Spleen (tissue), 11 donors: ENCODE measurements around the gene UCK2. TPM values are rescaled to one million over a fixed set of nuclear protein-coding genes. Genes with fewer than 3 reads are reported as not detected.

ENCODE experiments used
- DNase-seq: peaks from one replicate; pipeline ENCODE4 v3.0.0-alpha.2; 2020
- H3K27ac ChIP-seq, 8 donors: fragments of 200-600 bp; sonication (generic) in 7 of 8; 1 replicate in 4 of 8; 2 replicates in 4 of 8; pipeline versions ENCODE4 v1.5.0 to v1.8.0; 2016 to 2021; ENCODE audit warnings: inconsistent platforms in 4 of 8, mild to moderate bottlenecking in 4 of 8, moderate library complexity in 1 of 8
- H3K27me3 ChIP-seq, 7 donors: fragments of 200-600 bp; sonication (generic) in 6 of 7; replicated peaks in 1 of 7; 1 replicate in 4 of 7; 2 replicates in 3 of 7; pipeline versions ENCODE4 v1.5.0 to v1.8.0; 2016 to 2021; ENCODE audit warnings: inconsistent platforms in 3 of 7, mild to moderate bottlenecking in 1 of 7
- H3K36me3 ChIP-seq, 6 donors: fragments of 200-600 bp; sonication (generic) in 5 of 6; 1 replicate in 4 of 6; 2 replicates in 2 of 6; pipeline versions ENCODE4 v1.5.0 to v1.8.0; 2016 to 2021; ENCODE audit warnings: inconsistent platforms in 2 of 6
- H3K4me1 ChIP-seq, 6 donors: fragments of 200-600 bp; sonication (generic) in 5 of 6; 1 replicate in 3 of 6; 2 replicates in 3 of 6; pipeline versions ENCODE4 v1.5.0 to v1.8.0; 2016 to 2021; ENCODE audit warnings: inconsistent platforms in 3 of 6
- H3K4me3 ChIP-seq, 8 donors: fragments of 200-600 bp; sonication (generic) in 7 of 8; 1 replicate in 4 of 8; 2 replicates in 4 of 8; pipeline versions ENCODE4 v1.5.0 to v1.8.0; 2016 to 2021; ENCODE audit warnings: inconsistent platforms in 4 of 8, mild to moderate bottlenecking in 4 of 8, moderate library complexity in 2 of 8
- H3K9me3 ChIP-seq, 8 donors: fragments of 200-600 bp; sonication (generic) in 7 of 8; 1 replicate in 4 of 8; 2 replicates in 4 of 8; pipeline versions ENCODE4 v1.5.0 to v1.8.0; 2016 to 2021; ENCODE audit warnings: inconsistent platforms in 4 of 8
- CTCF ChIP-seq, 11 experiments: fragments of 200-600 bp in 7 of 11; fragments of 450-650 bp in 4 of 11; sonication (generic) in 4 of 11; IDR thresholded peaks in 8 of 11; conservative IDR thresholded peaks in 3 of 11; 1 replicate in 7 of 11; 2 replicates in 4 of 11; pipeline versions ENCODE4 v1.4.0 to v1.8.0; 2016 to 2021; ENCODE audit warnings: antibody characterized with exemption in 11 of 11, inconsistent platforms in 4 of 11, mild to moderate bottlenecking in 1 of 11
- POLR2A ChIP-seq, 3 donors: fragments of 450-650 bp; IDR thresholded peaks; one replicate each; pipeline ENCODE4 v1.5.1; 2017; ENCODE audit warnings: antibody characterized with exemption in 3 of 3, mild to moderate bottlenecking in 1 of 3
- POLR2AphosphoS5 ChIP-seq, 3 donors: sonication (generic); formaldehyde crosslinking; IDR thresholded peaks; one replicate each; pipeline ENCODE4 v1.5.1; 2017; ENCODE audit warnings: antibody characterized with exemption in 3 of 3
- WGBS, 5 donors: extraction: QIAGEN DNeasy Blood & Tissue Kit in 3 of 5; methylation state at CpG; one replicate each; pipeline versions ENCODE4 v1.1.5 to v1.1.7; 2013 to 2018; 5-methylcytosine and 5-hydroxymethylcytosine counted together
- intact Hi-C: fragments of 100-400 bp; cut with DNase I; formaldehyde crosslinking; loops from one replicate; pipeline ENCODE4 v1.15.0; 2023; ENCODE audit warnings: low total_unique reads
- polyA plus RNA-seq, 3 donors: library from polyadenylated mRNA; stranded (reverse); fragments of 200-250 nt; gene quantifications; one replicate each; pipeline ENCODE4 v1.2.1, GENCODE V29; 2013
- total RNA-seq, 7 donors: library from RNA; depleted of rRNA in 3 of 7; stranded (reverse); fragments of >200 nt in 3 of 7; fragmentation: NEBNext Ultra II Directional in 4 of 7; extraction: Animal tissue kit (Norgen Biotek cat#: 25700) in 4 of 7; gene quantifications; one replicate each; pipeline versions ENCODE4 v1.1.0 to v1.2.1, GENCODE V29; 2016 to 2021
- donor health status: healthy with polysubstance abuse.
- donor health status: DM: no; HTN: no; CAD: no; lungs with moderate emphysema.
- donor health status: DM: no; HTN: no; CAD: no.
- donor health status: Bipolar disorder and iron deficiency.
- donor health status: healthy.
- donor health status: DM: no; HTN: no; CAD: no.
- donor health status: DM: yes; HTN: yes; CAD: no.

UCK2 gene
- total and polyA plus RNA-seq, 10 donors = 9.8 to 18.3 (median 16.0) TPM

DNA sequence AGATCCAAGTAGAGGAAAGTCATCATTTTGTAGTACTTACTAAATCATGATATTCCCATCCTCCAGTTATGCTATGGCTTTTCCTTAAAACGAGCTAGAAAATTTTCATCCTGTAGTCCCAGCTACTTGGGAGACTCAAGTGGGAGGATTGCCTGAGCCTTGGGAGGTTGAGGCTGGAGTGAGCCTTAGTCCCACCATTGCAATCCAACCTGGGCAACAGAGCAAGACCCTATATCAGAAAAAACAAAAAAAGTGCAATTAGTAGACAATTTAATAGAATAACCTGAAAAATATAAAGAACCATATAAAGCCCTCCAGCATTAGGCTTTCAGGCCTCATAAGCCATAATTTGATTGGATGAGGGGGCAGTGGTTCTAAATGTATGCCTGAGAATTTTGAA is 6.8 kb downstream of the UCK2 start:
- Histone ChIP-seq H3K36me3 (no peaks in the 10 kb centered on the region), H3K27ac (no peak overlapping the region)

DNA sequence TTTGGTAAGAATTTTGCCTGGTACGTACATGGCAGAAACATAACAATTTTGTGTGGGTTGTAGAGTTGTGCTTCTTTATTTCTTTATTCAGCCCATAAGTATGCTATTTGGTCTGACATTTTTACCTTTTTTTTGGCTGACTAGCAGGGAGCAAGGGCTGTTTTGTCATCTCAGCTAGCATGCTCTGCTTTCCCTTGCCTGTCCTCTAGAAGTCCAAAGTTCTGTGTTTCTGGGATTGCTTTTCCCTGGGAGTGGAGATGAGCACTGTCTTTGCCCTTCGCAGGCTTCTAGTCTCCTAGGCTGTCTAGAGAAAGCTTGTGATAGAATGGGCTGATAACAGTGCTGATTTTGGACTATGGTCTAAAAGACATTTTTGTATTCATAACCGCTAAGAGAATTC is 7.5 kb downstream of the UCK2 start:
- intact Hi-C loops = no loop called here
- Histone ChIP-seq H3K27ac (no peak overlapping the region), H3K27me3 (no peaks in the 10 kb centered on the region), H3K36me3 (no peaks in the 10 kb centered on the region), H3K4me1 (peaks cover 0 to 9% (median 0%) of the 10 kb centered on the region in 6 donors), H3K9me3 (no peaks in the 10 kb centered on the region), H3K4me3 (no peak overlapping the region)
- 88 to 99% (median 98%) methylated on average over 3 of the region's 3 CpGs for WGBS, 5 donors
- no peak for DNase-seq
- TF ChIP-seq POLR2AphosphoS5 (IDR thresholded peaks at IDR 0.05) (no peak), CTCF (IDR thresholded peaks at IDR 0.05 in 8 of 11, conservative IDR thresholded peaks at IDR 0.05 in 3 of 11) (no peak), POLR2A (IDR thresholded peaks at IDR 0.05) (no peak)

More for the DNA sequence above, 6.8 kb downstream of the UCK2 start:
- H3K4me3 ChIP-seq = no peak overlapping the region
- DNase-seq = no peak
- H3K9me3 ChIP-seq = no peaks in the 10 kb centered on the region
- H3K4me1 ChIP-seq = peaks cover 0 to 15% (median 5%) of the 10 kb centered on the region in 6 donors
- intact Hi-C loops = no loop called here
- WGBS, 5 donors = 88 to 97% (median 95%) methylated on average over 1 of the region's 1 CpG
- TF ChIP-seq POLR2AphosphoS5 (IDR thresholded peaks at IDR 0.05) (no peak), CTCF (IDR thresholded peaks at IDR 0.05 in 8 of 11, conservative IDR thresholded peaks at IDR 0.05 in 3 of 11) (no peak), POLR2A (IDR thresholded peaks at IDR 0.05) (no peak)
- no peaks in the 10 kb centered on the region for H3K27me3 ChIP-seq

DNA sequence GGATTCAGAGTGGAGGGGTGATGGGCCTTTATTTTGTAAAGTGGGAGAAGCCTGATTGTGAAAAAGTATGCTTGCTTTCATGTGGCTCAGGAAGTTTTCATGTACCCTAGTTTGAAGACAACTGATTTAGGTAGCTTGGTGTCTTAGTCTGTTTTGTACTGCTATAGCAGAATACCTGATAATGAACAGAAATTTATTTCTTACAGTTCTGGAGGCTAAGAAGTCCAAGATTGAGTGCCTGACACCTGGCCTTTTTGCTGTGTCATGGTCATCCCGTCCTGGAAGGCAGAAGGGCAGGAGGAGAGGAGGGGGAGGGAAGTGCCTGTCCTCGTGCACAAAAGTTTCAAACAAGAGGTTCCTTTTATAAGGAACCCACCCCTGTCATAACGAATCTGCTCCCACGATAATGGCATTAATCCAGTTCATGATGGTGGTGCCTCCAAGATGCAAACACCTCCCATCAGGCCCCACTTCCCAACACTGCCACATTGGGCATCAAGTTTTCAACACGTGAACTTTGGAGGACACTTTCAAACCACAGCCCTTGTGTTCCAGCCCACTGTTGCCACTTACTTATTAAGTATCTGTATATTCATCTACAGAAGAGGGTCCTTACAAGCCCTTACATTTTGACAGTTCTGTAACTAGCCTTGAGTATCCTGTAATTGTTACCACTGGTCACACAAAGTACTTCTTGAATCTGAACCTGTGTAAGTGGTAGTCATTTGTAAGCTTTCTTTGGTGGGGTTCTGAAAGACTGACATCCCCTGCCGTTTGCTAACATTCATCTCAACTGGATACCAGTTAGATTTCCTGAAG is 9.5 kb downstream of the UCK2 start:
- H3K27ac ChIP-seq = no peak overlapping the region
- H3K4me1 ChIP-seq = peaks cover 0 to 14% (median 0%) of the 10 kb centered on the region in 6 donors
- H3K4me3 ChIP-seq = no peak overlapping the region
- H3K27me3 ChIP-seq = no peaks in the 10 kb centered on the region
- no peaks in the 10 kb centered on the region for H3K9me3 ChIP-seq
- intact Hi-C loops = no loop called here
- no peaks in the 10 kb centered on the region for H3K36me3 ChIP-seq
- no peak for TF ChIP-seq POLR2AphosphoS5 (IDR thresholded peaks at IDR 0.05)
- TF ChIP-seq POLR2A (IDR thresholded peaks at IDR 0.05) = no peak
- no peak for TF ChIP-seq CTCF (IDR thresholded peaks at IDR 0.05 in 8 of 11, conservative IDR thresholded peaks at IDR 0.05 in 3 of 11)
- no peak for DNase-seq
- WGBS, 5 donors = 49 to 61% (median 51%) methylated on average over 6 of the region's 6 CpGs

DNA sequence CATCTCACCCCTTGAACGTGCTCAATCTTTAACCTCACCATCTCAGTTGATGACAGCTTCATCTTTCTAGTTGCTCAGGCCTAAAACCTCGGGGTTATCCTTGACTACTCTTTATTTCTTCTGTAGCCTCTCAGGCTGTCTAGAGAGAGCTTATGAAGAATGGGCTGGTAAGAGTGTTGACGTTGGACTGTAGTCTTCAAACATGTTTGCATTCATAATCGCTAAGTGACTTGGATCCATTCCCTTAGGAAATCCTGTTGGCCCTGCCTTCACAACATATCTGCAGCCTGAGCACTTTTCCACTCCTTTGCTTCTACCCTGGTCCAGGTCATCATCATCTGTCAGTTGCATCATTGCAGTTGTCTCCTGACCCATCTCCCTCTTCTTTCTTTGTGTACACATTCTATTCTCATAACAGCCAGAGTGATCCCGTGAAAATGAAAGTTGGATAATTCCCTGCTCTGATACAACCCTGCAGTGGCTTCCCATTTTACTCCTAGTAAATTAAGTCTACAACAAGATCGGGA is 10.5 kb downstream of the UCK2 start:
- intact Hi-C loops = no loop called here

More for the DNA sequence above, 10.5 kb downstream of the UCK2 start:
- peaks cover 4 to 24% (median 8%) of the 10 kb centered on the region in 6 donors for H3K4me1 ChIP-seq
- TF ChIP-seq CTCF (IDR thresholded peaks at IDR 0.05 in 8 of 11, conservative IDR thresholded peaks at IDR 0.05 in 3 of 11) (no peak), POLR2AphosphoS5 (IDR thresholded peaks at IDR 0.05) (no peak), POLR2A (IDR thresholded peaks at IDR 0.05) (no peak)
- H3K4me3 ChIP-seq = no peak overlapping the region
- H3K9me3 ChIP-seq = no peaks in the 10 kb centered on the region
- 85 to 92% (median 88%) methylated on average over 6 of the region's 6 CpGs for WGBS, 5 donors
- H3K27ac ChIP-seq = no peak overlapping the region
- DNase-seq = no peak
- H3K36me3 ChIP-seq = no peaks in the 10 kb centered on the region
- no peaks in the 10 kb centered on the region for H3K27me3 ChIP-seq
